Measurements from ENCODE around the gene ZNF543.

The ZNF543 gene

GRCh38 chr19:57302727-57303401, 17.4 kb upstream of the ZNF543 start:
- H3K4me3 ChIP-seq (ENCODE audit: low read length), result no peak overlapping the region
- TF ChIP-seq CTCF (IDR thresholded peaks at IDR 0.05; ENCODE audit: insufficient read depth, low read depth, low read length, missing control alignments), result no peak
- DNase-seq (ENCODE audit: low read depth), result no peak

GRCh38 chr19:57305056-57305455, 15.2 kb upstream of the ZNF543 start:
- DNase-seq (ENCODE audit: low read depth), result peak; percentile 85
- TF ChIP-seq CTCF (IDR thresholded peaks at IDR 0.05; ENCODE audit: insufficient read depth, low read depth, low read length, missing control alignments), result no peak
- H3K4me3 ChIP-seq (ENCODE audit: low read length), result no peak overlapping the region

GRCh38 chr19:57308514-57308913, 11.8 kb upstream of the ZNF543 start:
- no peak for DNase-seq (ENCODE audit: low read depth)
- no peak for TF ChIP-seq CTCF (IDR thresholded peaks at IDR 0.05; ENCODE audit: insufficient read depth, low read depth, low read length, missing control alignments)
- H3K4me3 ChIP-seq (ENCODE audit: low read length), result no peak overlapping the region

GRCh38 chr19:57310792-57311191, 9.5 kb upstream of the ZNF543 start:
- no peak for DNase-seq (ENCODE audit: low read depth)
- no peak for TF ChIP-seq CTCF (IDR thresholded peaks at IDR 0.05; ENCODE audit: insufficient read depth, low read depth, low read length, missing control alignments)
- H3K4me3 ChIP-seq (ENCODE audit: low read length), result no peak overlapping the region

- no peak overlapping the region for H3K4me3 ChIP-seq (ENCODE audit: low read length)
- no peak for TF ChIP-seq CTCF (IDR thresholded peaks at IDR 0.05; ENCODE audit: insufficient read depth, low read depth, low read length, missing control alignments)
- DNase-seq (ENCODE audit: low read depth), result no peak
Measured at GRCh38 chr19:57314146-57314545, 6.1 kb upstream of the ZNF543 start.

- TF ChIP-seq CTCF (IDR thresholded peaks at IDR 0.05; ENCODE audit: insufficient read depth, low read depth, low read length, missing control alignments), result no peak
- no peak overlapping the region for H3K4me3 ChIP-seq (ENCODE audit: low read length)
- no peak for DNase-seq (ENCODE audit: low read depth)
Measured at GRCh38 chr19:57317503-57317902, 2.8 kb upstream of the ZNF543 start.

- no peak for TF ChIP-seq CTCF (IDR thresholded peaks at IDR 0.05; ENCODE audit: insufficient read depth, low read depth, low read length, missing control alignments)
- H3K4me3 ChIP-seq (ENCODE audit: low read length), result peak overlapping the region; percentile 63
- DNase-seq (ENCODE audit: low read depth), result no peak
Measured at GRCh38 chr19:57319869-57320179, 448 bp upstream of the ZNF543 start.
